H1 (cell line): ENCODE measurements around the gene FXYD7. TPM values are rescaled to one million over a fixed set of nuclear protein-coding genes. Genes with fewer than 3 reads are reported as not detected.

ENCODE experiments used
- CTCF ChIA-PET: fragments of 300-600 bp; sonication (Branson Sonifier 250); formaldehyde crosslinking; loops from one replicate; lab custom pipeline; 2021; ENCODE audit not compliant: partially characterized antibody; lab: Charles Lee
- POLR2A ChIA-PET: fragments of 300-600 bp; sonication (Branson Sonifier 250); formaldehyde crosslinking; loops from one replicate; lab custom pipeline; 2021; ENCODE audit warnings: inconsistent platforms; ENCODE audit not compliant: partially characterized antibody; lab: Charles Lee
- DNase-seq, 2 experiments: peaks; one replicate each; pipeline versions ENCODE4 v3.0.0 to v3.0.0-alpha.2; 2010 to 2022; ENCODE audit warnings: low spot score in 2 of 2, low read depth in 1 of 2, mixed read lengths in 1 of 2
- FAIRE-seq: peaks from 2 replicates; lab custom pipeline; 2011; peaks lifted over from hg19 to GRCh38; lab: Jason Lieb, UNC
- H2AFZ ChIP-seq: 2 replicates; pipeline ENCODE4 v1.8.1; 2012; ENCODE audit warnings: low read length, inconsistent platforms
- H2AK5ac ChIP-seq: 2 replicates; pipeline ENCODE4 v1.6.1; 2013; ENCODE audit warnings: low read depth, low read length
- H2BK120ac ChIP-seq: replicated peaks from 2 replicates; pipeline ENCODE3; 2013; ENCODE audit warnings: low read depth, low read length, inconsistent platforms
- H2BK12ac ChIP-seq: 2 replicates; pipeline ENCODE4 v1.6.1; 2013; ENCODE audit warnings: low read depth, low read length
- H2BK15ac ChIP-seq: 2 replicates; pipeline ENCODE4 v1.6.1; 2013; ENCODE audit warnings: low read length
- H2BK20ac ChIP-seq: 2 replicates; pipeline ENCODE4 v1.6.1; 2013; ENCODE audit warnings: low read length
- H2BK5ac ChIP-seq: 2 replicates; pipeline ENCODE4 v1.6.1; 2013; ENCODE audit warnings: low read depth, low read length
- H3K14ac ChIP-seq: 2 replicates; pipeline ENCODE4 v1.6.1; 2013; ENCODE audit warnings: inconsistent platforms; ENCODE audit not compliant: insufficient read length
- H3K18ac ChIP-seq: 2 replicates; pipeline ENCODE4 v1.6.1; 2013; ENCODE audit warnings: low read length; ENCODE audit errors: extremely low read depth
- H3K23ac ChIP-seq: 2 replicates; pipeline ENCODE4 v1.6.1; 2013; ENCODE audit warnings: inconsistent platforms; ENCODE audit not compliant: insufficient read length
- H3K23me2 ChIP-seq: 2 replicates; pipeline ENCODE4 v1.6.1; 2013; ENCODE audit warnings: low read depth, low read length
- H3K27ac ChIP-seq: 2 replicates; pipeline ENCODE4 v1.6.1; 2011; ENCODE audit warnings: low read depth, low read length, inconsistent platforms
- H3K27me3 ChIP-seq, 4 experiments: replicated peaks in 1 of 4; 1 replicate in 1 of 4; 2 replicates in 3 of 4; pipeline versions ENCODE4 v1.6.1 to v1.8.1; 2011 to 2013; ENCODE audit warnings: low read length in 3 of 4, mild to moderate bottlenecking in 3 of 4, inconsistent platforms in 2 of 4, mixed read lengths in 2 of 4, moderate library complexity in 1 of 4; ENCODE audit not compliant: control insufficient read depth in 3 of 4, insufficient read depth in 3 of 4; ENCODE audit errors: extremely low read depth in 1 of 4
- H3K36me3 ChIP-seq, 4 experiments: 2 replicates each; pipeline versions ENCODE4 v1.6.1 to v1.8.1; 2011 to 2013; ENCODE audit warnings: mild to moderate bottlenecking in 4 of 4, low read length in 3 of 4, moderate library complexity in 2 of 4, control low read depth in 1 of 4, inconsistent platforms in 1 of 4; ENCODE audit not compliant: insufficient read depth in 4 of 4, control insufficient read depth in 2 of 4
- H3K4ac ChIP-seq: replicated peaks from 2 replicates; pipeline ENCODE3; 2013; ENCODE audit warnings: low read length, low read depth, mixed read lengths, inconsistent platforms; ENCODE audit not compliant: insufficient read length
- H3K4me1 ChIP-seq, 4 experiments: replicated peaks in 1 of 4; 1 replicate in 1 of 4; 2 replicates in 3 of 4; pipeline versions ENCODE4 v1.6.1 to v1.8.1; 2011 to 2013; ENCODE audit warnings: low read length in 3 of 4, inconsistent platforms in 2 of 4, mixed read lengths in 1 of 4; ENCODE audit not compliant: insufficient read depth in 4 of 4, control insufficient read depth in 3 of 4
- H3K4me2 ChIP-seq, 2 experiments: 2 replicates each; pipeline versions ENCODE4 v1.6.1 to v1.8.1; 2011 to 2013; ENCODE audit warnings: low read depth in 2 of 2, low read length in 2 of 2, control low read depth in 1 of 2, inconsistent platforms in 1 of 2, mild to moderate bottlenecking in 1 of 2; ENCODE audit not compliant: insufficient read depth in 1 of 2
- H3K4me3 ChIP-seq, 4 experiments: fragments of 200-600, 300-600 bp in 1 of 4; sonication (generic), shearing (Covaris generic), sonication (Bioruptor Twin) in 1 of 4; 2 replicates each; pipeline versions ENCODE4 v1.5.1 to v1.8.1; 2011 to 2016; ENCODE audit warnings: low read length in 4 of 4, low read depth in 3 of 4, control low read depth in 2 of 4, inconsistent platforms in 2 of 4, mild to moderate bottlenecking in 2 of 4, mixed read lengths in 1 of 4, moderate library complexity in 1 of 4; ENCODE audit not compliant: insufficient read depth in 2 of 4; ENCODE audit errors: extremely low read depth in 1 of 4
- H3K56ac ChIP-seq: replicated peaks from 2 replicates; pipeline ENCODE3; 2013; ENCODE audit warnings: low read depth, mild to moderate bottlenecking, mixed read lengths, low read length, inconsistent platforms; ENCODE audit not compliant: insufficient read length
- H3K79me1 ChIP-seq: 2 replicates; pipeline ENCODE4 v1.6.1; 2013; ENCODE audit warnings: low read depth, low read length, control low read depth
- H3K79me2 ChIP-seq, 2 experiments: 2 replicates each; pipeline versions ENCODE4 v1.6.1 to v1.8.1; 2012 to 2013; ENCODE audit warnings: low read length in 2 of 2, mild to moderate bottlenecking in 2 of 2, inconsistent platforms in 1 of 2; ENCODE audit not compliant: insufficient read depth in 2 of 2, control insufficient read depth in 1 of 2
- H3K9ac ChIP-seq, 4 experiments: replicated peaks in 1 of 4; 1 replicate in 1 of 4; 2 replicates in 3 of 4; pipeline versions ENCODE4 v1.6.1 to v1.8.1; 2011 to 2013; ENCODE audit warnings: low read depth in 3 of 4, low read length in 3 of 4, control low read depth in 2 of 4, mild to moderate bottlenecking in 2 of 4, moderate library complexity in 2 of 4, inconsistent platforms in 1 of 4; ENCODE audit errors: extremely low read depth in 1 of 4
- H3K9me3 ChIP-seq, 2 experiments: 2 replicates each; pipeline versions ENCODE4 v1.6.1 to v1.8.1; 2012 to 2013; ENCODE audit warnings: mild to moderate bottlenecking in 2 of 2, moderate library complexity in 2 of 2, control low read depth in 1 of 2, inconsistent platforms in 1 of 2, low read depth in 1 of 2, low read length in 1 of 2, mixed read lengths in 1 of 2; ENCODE audit not compliant: insufficient read depth in 2 of 2
- H4K20me1 ChIP-seq, 2 experiments: replicated peaks in 1 of 2; 2 replicates each; pipeline versions ENCODE3 to v1.8.1; 2011 to 2013; ENCODE audit warnings: inconsistent platforms in 2 of 2, low read length in 2 of 2, mild to moderate bottlenecking in 1 of 2; ENCODE audit not compliant: insufficient read depth in 2 of 2, control insufficient read depth in 1 of 2
- H4K5ac ChIP-seq: 2 replicates; pipeline ENCODE4 v1.6.1; 2013; ENCODE audit warnings: low read length, low read depth, mixed read lengths, inconsistent platforms; ENCODE audit not compliant: insufficient read length
- H4K8ac ChIP-seq: 2 replicates; pipeline ENCODE4 v1.8.0; 2013; ENCODE audit warnings: mild to moderate bottlenecking, moderate library complexity, low read length, inconsistent platforms; ENCODE audit not compliant: insufficient read depth; ENCODE audit errors: extremely low read depth
- H4K91ac ChIP-seq: replicated peaks from 2 replicates; pipeline ENCODE3; 2013; ENCODE audit warnings: low read length, mixed read lengths, inconsistent platforms; ENCODE audit not compliant: insufficient read length
- ASH2L ChIP-seq: fragments of 200-600, 300-600 bp; sonication (generic); IDR thresholded peaks from one replicate; pipeline ENCODE4 v1.7.1; 2017; ENCODE audit warnings: low read length
- CBX5 ChIP-seq: fragments of 300-800, 300-1000 bp; sonication (generic); IDR thresholded peaks from 2 replicates; pipeline ENCODE4 v1.7.1; 2016; ENCODE audit warnings: antibody characterized with exemption, low read length, low read depth
- E2F6 ChIP-seq: IDR thresholded peaks from 2 replicates; pipeline ENCODE4 v1.6.1; 2012; ENCODE audit warnings: inconsistent platforms
- GABPA ChIP-seq: IDR thresholded peaks from 2 replicates; pipeline ENCODE4 v1.6.1; 2011; ENCODE audit warnings: mild to moderate bottlenecking, low read length, moderate library complexity, borderline replicate concordance; ENCODE audit not compliant: insufficient read depth
- NRF1 ChIP-seq: IDR thresholded peaks from 2 replicates; pipeline ENCODE4 v1.6.1; 2011; ENCODE audit warnings: mild to moderate bottlenecking, low read depth, low read length, improper control_type of control experiment
- RFX5 ChIP-seq: IDR thresholded peaks from 2 replicates; pipeline ENCODE4 v1.6.1; 2011; ENCODE audit warnings: low read depth, low read length, improper control_type of control experiment, borderline replicate concordance
- TEAD4 ChIP-seq: IDR thresholded peaks from 2 replicates; pipeline ENCODE4 v1.6.1; 2012; ENCODE audit warnings: low read depth, low read length, inconsistent platforms, mixed read lengths
- WGBS, 2 experiments: shearing (Covaris generic) in 1 of 2; methylation state at CpG; one replicate each; pipeline versions ENCODE4 v1.1.6 to v1.1.7; 2013 to 2015; ENCODE audit warnings: low lambda C conversion rate in 2 of 2, mixed read lengths in 2 of 2, inconsistent platforms in 1 of 2, low coverage in 1 of 2, missing lambda C conversion rate in 1 of 2; ENCODE audit not compliant: insufficient replicate concordance in 2 of 2, insufficient coverage in 1 of 2, insufficient read length in 1 of 2; ENCODE audit errors: extremely low coverage in 1 of 2, missing lambda C conversion rate in 1 of 2; 5-methylcytosine and 5-hydroxymethylcytosine counted together
- polyA plus RNA-seq, 7 experiments: library from polyadenylated mRNA; depleted of rRNA in 3 of 7; stranded (reverse) in 5 of 7; unstranded in 2 of 7; fragments of >200 nt in 5 of 7; fragments of 200-250 nt in 2 of 7; gene quantifications; 1 replicate in 5 of 7; 2 replicates in 1 of 7; 4 replicates in 1 of 7; pipeline versions ENCODE4 v1.2.1 to v1.2.3, GENCODE V29; 2011 to 2013; ENCODE audit warnings: missing spikeins in 2 of 7, mixed read lengths in 2 of 7
- total RNA-seq: library from RNA; stranded (reverse); fragmentation: NEBNext Ultra II Directional; extraction: Animal tissue kit (Norgen Biotek cat#: 25700); gene quantifications from 2 replicates; pipeline ENCODE4 v1.2.1, GENCODE V29; 2021
- TF ChIP-seq, protein P1 (sequence below): IDR thresholded peaks from 2 replicates; pipeline ENCODE4 v1.6.1; 2011; ENCODE audit warnings: low read length, improper control_type of control experiment

Gene FXYD7
- total and polyA plus RNA-seq, 2 of the 8 experiments (the other 6 are each of a cell fraction or from before 2014, with no cell fraction given), result 12.1 to 14.3 TPM

DNA sequence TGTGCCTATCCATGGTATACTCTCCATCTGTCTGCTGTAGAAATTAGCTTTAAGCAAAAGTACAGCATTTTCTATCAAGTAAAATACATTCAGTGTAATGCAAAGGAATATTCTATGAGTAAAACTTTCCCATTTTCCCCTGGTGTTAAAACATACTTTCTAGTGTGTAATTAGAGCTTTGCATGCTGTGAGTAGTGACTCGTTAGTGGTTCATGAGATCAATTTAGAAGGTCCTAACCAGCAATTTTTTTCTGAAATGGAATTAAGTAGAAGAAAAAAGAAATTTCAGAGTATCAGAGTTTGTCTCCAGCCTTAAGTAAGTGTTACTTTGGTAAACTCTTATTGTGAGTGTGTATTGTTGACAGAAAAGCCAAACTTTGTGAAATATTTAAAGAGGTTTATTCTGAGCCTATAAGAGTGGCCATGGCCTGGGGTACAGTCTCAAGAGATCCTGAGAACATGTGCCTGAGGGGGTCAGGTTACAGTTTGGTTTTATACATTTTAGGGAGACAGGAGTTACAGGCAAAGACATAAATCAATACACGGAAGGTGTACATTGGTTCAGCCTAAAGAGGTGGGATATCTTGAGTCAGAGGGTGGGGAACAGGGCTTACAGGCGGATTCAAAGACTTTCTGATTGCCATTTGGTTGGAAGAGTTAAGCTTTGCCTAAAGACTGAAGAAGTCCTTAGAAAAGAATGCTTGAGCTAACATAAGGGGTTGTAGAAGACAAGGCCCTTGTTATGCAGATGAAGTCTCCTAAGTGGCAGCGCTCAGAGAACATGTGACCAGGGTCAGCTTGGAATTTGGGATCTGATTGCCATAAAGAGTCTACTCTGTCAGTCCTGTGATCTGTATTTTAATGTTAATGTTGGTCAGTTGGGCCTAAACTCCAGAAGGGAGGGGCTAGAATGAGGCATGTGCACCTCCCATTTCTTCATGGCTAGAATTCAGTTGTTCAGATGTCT, 60.0 kb downstream of the FXYD7 start:
- peak overlapping the region; percentile 99 for H2BK120ac ChIP-seq
- no peak overlapping the region for H2AFZ ChIP-seq
- H2BK20ac ChIP-seq, result peak overlapping the region; percentile 98
- DNase-seq, result peak in 1 of 2 experiments; percentile 75
- peak overlapping the region; percentile 97 for H2BK5ac ChIP-seq
- peak overlapping the region; percentile 92 for H4K5ac ChIP-seq
- no peaks in the 10 kb centered on the region; a peak in 1 of 8 replicates for H3K36me3 ChIP-seq
- peak overlapping the region; percentile 36 for H3K4ac ChIP-seq
- H3K79me1 ChIP-seq, result no peaks in the 10 kb centered on the region
- H4K20me1 ChIP-seq, result no peaks in the 10 kb centered on the region
- peak overlapping the region; percentile 88 for H3K18ac ChIP-seq
- CTCF ChIA-PET, result interaction anchor here (0.5 to 2.5 kb wide), 10 partner anchors 9 to 154 kb away, joined by 3 to 8 read pairs (median 3); partner anchors contain the start of genes FXYD5 and LGI4
- peak overlapping the region; percentile 59 to 63 for H3K4me2 ChIP-seq
- H2AK5ac ChIP-seq, result peak overlapping the region; percentile 47; the same call in 1 of the 2 replicates
- 25% methylated on average over 4 of the region's 4 CpGs; no CpG with 5 or more reads in 1 of the 2 experiments for WGBS, 2 experiments
- no peak overlapping the region for H4K8ac ChIP-seq
- no peaks in the 10 kb centered on the region for H3K9me3 ChIP-seq
- peak overlapping the region; percentile 74 for H3K27ac ChIP-seq
- FAIRE-seq, result peak; percentile 92
- no peaks in the 10 kb centered on the region for H3K79me2 ChIP-seq
- peak overlapping the region in 1 of 4 experiments; percentile 60; a peak in 2 of 7 replicates for H3K9ac ChIP-seq
- H3K4me1 ChIP-seq, result peaks cover 9 to 32% (median 16%) of the 10 kb centered on the region in 4 experiments
- H3K56ac ChIP-seq, result no peak overlapping the region
- H3K23me2 ChIP-seq, result no peaks in the 10 kb centered on the region; the same call in 1 of the 2 replicates
- H3K4me3 ChIP-seq, result peak overlapping the region in 1 of 4 experiments; percentile 40; a peak in 1 of 8 replicates
- peaks cover 0 to 2% (median 0%) of the 10 kb centered on the region in 4 experiments; a peak in 1 of 7 replicates for H3K27me3 ChIP-seq
- H2BK15ac ChIP-seq, result no peak overlapping the region
- no peak overlapping the region for H3K14ac ChIP-seq
- H4K91ac ChIP-seq, result peak overlapping the region; percentile 88
- H2BK12ac ChIP-seq, result peak overlapping the region; percentile 91
- POLR2A ChIA-PET, result interaction anchor here (0.6 to 2.5 kb wide), 23 partner anchors 9 to 306 kb away, joined by 3 to 10 read pairs (median 4); partner anchors contain the start of gene FXYD5
- no peak overlapping the region for H3K23ac ChIP-seq
- TF ChIP-seq, protein P1, sequence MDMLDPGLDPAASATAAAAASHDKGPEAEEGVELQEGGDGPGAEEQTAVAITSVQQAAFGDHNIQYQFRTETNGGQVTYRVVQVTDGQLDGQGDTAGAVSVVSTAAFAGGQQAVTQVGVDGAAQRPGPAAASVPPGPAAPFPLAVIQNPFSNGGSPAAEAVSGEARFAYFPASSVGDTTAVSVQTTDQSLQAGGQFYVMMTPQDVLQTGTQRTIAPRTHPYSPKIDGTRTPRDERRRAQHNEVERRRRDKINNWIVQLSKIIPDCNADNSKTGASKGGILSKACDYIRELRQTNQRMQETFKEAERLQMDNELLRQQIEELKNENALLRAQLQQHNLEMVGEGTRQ, result peak; percentile 79
- TF ChIP-seq RFX5 (no peak), GABPA (no peak), TEAD4 (peak; percentile 87), NRF1 (no peak), ASH2L (peak; percentile 70), E2F6 (peak; percentile 54; the same call in 1 of the 2 replicates), CBX5 (no peak)
